ENCODE data around the gene LCN12.
A peak's percentile ranks its signal among the peaks of the same experiment; 100 is the strongest.

The LCN12 gene

GRCh38 chr9:136945333-136946227, 6.5 kb upstream of the LCN12 start:
- Histone ChIP-seq H3K27ac (no peak overlapping the region), H3K9ac (ENCODE audit: insufficient read length) (no peak overlapping the region), H3K36me3 (ENCODE audit: insufficient read depth, low read length) (peaks cover 21% of the 10 kb centered on the region; the same call in 1 of the 2 replicates), H3K4me3 (no peak overlapping the region), H3K9me3 (ENCODE audit: low read depth, low read length) (no peaks in the 10 kb centered on the region)
- no peak for DNase-seq (ENCODE audit: low read depth, low spot score)
- TF ChIP-seq POLR2AphosphoS5 (IDR thresholded peaks at IDR 0.05; ENCODE audit: borderline replicate concordance, low read depth, low read length) (no peak), FOXP2 (optimal IDR thresholded peaks at IDR 0.05; ENCODE audit: control extremely low read depth, extremely low read length, insufficient read depth) (no peak), EZH2 (IDR thresholded peaks at IDR 0.05) (no peak)

- TF ChIP-seq EZH2 (IDR thresholded peaks at IDR 0.05) (no peak), FOXP2 (optimal IDR thresholded peaks at IDR 0.05; ENCODE audit: control extremely low read depth, extremely low read length, insufficient read depth) (no peak)
- DNase-seq (ENCODE audit: low read depth, low spot score): no peak
- H3K4me3 ChIP-seq: no peak overlapping the region
- H3K27ac ChIP-seq: no peak overlapping the region
- peaks cover 13% of the 10 kb centered on the region; the same call in 1 of the 2 replicates for H3K36me3 ChIP-seq (ENCODE audit: insufficient read depth, low read length)
- H3K9me3 ChIP-seq (ENCODE audit: low read depth, low read length): no peaks in the 10 kb centered on the region
- H3K9ac ChIP-seq (ENCODE audit: insufficient read length): no peak overlapping the region
Measured at GRCh38 chr9:136946228-136947027, 5.6 kb upstream of the LCN12 start.

- H3K9me3 ChIP-seq (ENCODE audit: low read depth, low read length): no peaks in the 10 kb centered on the region
- H3K27ac ChIP-seq: no peak overlapping the region
- H3K36me3 ChIP-seq (ENCODE audit: insufficient read depth, low read length): peaks cover 5% of the 10 kb centered on the region; the same call in 1 of the 2 replicates
- TF ChIP-seq POLR2AphosphoS5 (IDR thresholded peaks at IDR 0.05; ENCODE audit: borderline replicate concordance, low read depth, low read length) (no peak), FOXP2 (optimal IDR thresholded peaks at IDR 0.05; ENCODE audit: control extremely low read depth, extremely low read length, insufficient read depth) (no peak), EZH2 (IDR thresholded peaks at IDR 0.05) (no peak)
- no peak overlapping the region for H3K9ac ChIP-seq (ENCODE audit: insufficient read length)
- H3K4me3 ChIP-seq: no peak overlapping the region
- DNase-seq (ENCODE audit: low read depth, low spot score): no peak
Measured at GRCh38 chr9:136947028-136947891, 4.8 kb upstream of the LCN12 start.

- TF ChIP-seq EZH2 (IDR thresholded peaks at IDR 0.05) (no peak), FOXP2 (optimal IDR thresholded peaks at IDR 0.05; ENCODE audit: control extremely low read depth, extremely low read length, insufficient read depth) (no peak)
- Histone ChIP-seq H3K9ac (ENCODE audit: insufficient read length) (no peak overlapping the region), H3K9me3 (ENCODE audit: low read depth, low read length) (no peaks in the 10 kb centered on the region), H3K4me3 (no peak overlapping the region), H3K36me3 (ENCODE audit: insufficient read depth, low read length) (no peaks in the 10 kb centered on the region; the same call in 1 of the 2 replicates), H3K27ac (no peak overlapping the region)
- DNase-seq (ENCODE audit: low read depth, low spot score): no peak
Measured at GRCh38 chr9:136947955-136948510, 4.0 kb upstream of the LCN12 start.

- H3K9me3 ChIP-seq (ENCODE audit: low read depth, low read length): no peaks in the 10 kb centered on the region
- no peak for TF ChIP-seq POLR2AphosphoS5 (IDR thresholded peaks at IDR 0.05; ENCODE audit: borderline replicate concordance, low read depth, low read length)
- TF ChIP-seq FOXP2 (optimal IDR thresholded peaks at IDR 0.05; ENCODE audit: control extremely low read depth, extremely low read length, insufficient read depth): no peak
- no peak for TF ChIP-seq EZH2 (IDR thresholded peaks at IDR 0.05)
- no peaks in the 10 kb centered on the region for H3K36me3 ChIP-seq (ENCODE audit: insufficient read depth, low read length)
- DNase-seq (ENCODE audit: low read depth, low spot score): no peak
- peak overlapping the region; percentile 94 for H3K4me3 ChIP-seq
- H3K27ac ChIP-seq: no peak overlapping the region
- peak overlapping the region; percentile 55 for H3K9ac ChIP-seq (ENCODE audit: insufficient read length)
Measured at GRCh38 chr9:136949239-136949816, 2.7 kb upstream of the LCN12 start.

GRCh38 chr9:136949817-136950655, 2.0 kb upstream of the LCN12 start:
- TF ChIP-seq POLR2AphosphoS5 (IDR thresholded peaks at IDR 0.05; ENCODE audit: borderline replicate concordance, low read depth, low read length): peak; percentile 93
- TF ChIP-seq FOXP2 (optimal IDR thresholded peaks at IDR 0.05; ENCODE audit: control extremely low read depth, extremely low read length, insufficient read depth): no peak
- no peak for TF ChIP-seq EZH2 (IDR thresholded peaks at IDR 0.05)
- H3K9ac ChIP-seq (ENCODE audit: insufficient read length): peak overlapping the region; percentile 81
- peak overlapping the region; percentile 94 for H3K4me3 ChIP-seq
- no peaks in the 10 kb centered on the region for H3K9me3 ChIP-seq (ENCODE audit: low read depth, low read length)
- peak; percentile 20 for DNase-seq (ENCODE audit: low read depth, low spot score)
- H3K36me3 ChIP-seq (ENCODE audit: insufficient read depth, low read length): no peaks in the 10 kb centered on the region
- H3K27ac ChIP-seq: peak overlapping the region; percentile 81

Measured in SK-N-MC (cell line).